AG08395 (cell line): ENCODE data around the gene FIBIN.
"Not testable (repeated sequence)": the region's sequence is repeated elsewhere in the genome, so short reads cannot be mapped to it uniquely, and the experiment has no call there.

ENCODE experiments used
- DNase-seq: peaks from one replicate; pipeline ENCODE4 v3.0.0; 2012; ENCODE audit warnings: mixed read lengths, low spot score

The FIBIN gene

GRCh38 chr11:26993965-26994457 lies at the start of gene FIBIN:
TSS of gene FIBIN (plus strand) at chr11:26994112. CDS start at chr11:26994527, 415 bp downstream.
- DNase-seq = peak; percentile 48

GRCh38 chr11:26944866-26945664 lies 48.8 kb upstream of the FIBIN start:
- DNase-seq = peak; percentile 40

- no peak for DNase-seq
These were observed 47.6 kb upstream of the FIBIN start for GRCh38 chr11:26946257-26946716.

GRCh38 chr11:26947379-26947844 lies 46.5 kb upstream of the FIBIN start:
- peak; percentile 92 for DNase-seq

- no peak for DNase-seq
These were observed 45.8 kb upstream of the FIBIN start for GRCh38 chr11:26947904-26948639.

- DNase-seq = no peak
These were observed 45.0 kb upstream of the FIBIN start for GRCh38 chr11:26948881-26949280.

- DNase-seq = no peak
These were observed 44.1 kb upstream of the FIBIN start for GRCh38 chr11:26949846-26950245.

GRCh38 chr11:26950260-26950719 lies 43.6 kb upstream of the FIBIN start:
- DNase-seq = peak; percentile 62

GRCh38 chr11:26951809-26952515 lies 42.0 kb upstream of the FIBIN start:
- DNase-seq = peak; percentile 56

- DNase-seq = peak; percentile 31
These were observed 40.0 kb upstream of the FIBIN start for GRCh38 chr11:26953770-26954392.

- DNase-seq = no peak
These were observed 35.8 kb upstream of the FIBIN start for GRCh38 chr11:26958005-26958701.

GRCh38 chr11:26958702-26959049 lies 35.2 kb upstream of the FIBIN start:
- DNase-seq = no peak

- peak; percentile 38 for DNase-seq
These were observed 33.6 kb upstream of the FIBIN start for GRCh38 chr11:26960281-26960680.

- DNase-seq = no peak
These were observed 30.1 kb upstream of the FIBIN start for GRCh38 chr11:26963764-26964163.

GRCh38 chr11:26964339-26964738 lies 29.6 kb upstream of the FIBIN start:
- no peak for DNase-seq

GRCh38 chr11:26964847-26965485 lies 28.9 kb upstream of the FIBIN start:
- DNase-seq = not testable (repeated sequence)

GRCh38 chr11:26971961-26972360 lies 22.0 kb upstream of the FIBIN start:
- no peak for DNase-seq

- DNase-seq = peak; percentile 61
These were observed 19.7 kb upstream of the FIBIN start for GRCh38 chr11:26974069-26974783.

GRCh38 chr11:26974996-26975395 lies 18.9 kb upstream of the FIBIN start:
- no peak for DNase-seq

GRCh38 chr11:26976389-26976788 lies 17.5 kb upstream of the FIBIN start:
- no peak for DNase-seq
